Measurements from ENCODE around the gene SYT9. TPM values are rescaled to one million over a fixed set of nuclear protein-coding genes. Genes with fewer than 3 reads are reported as not detected.

The SYT9 gene
- total RNA-seq, 4 donors from 2014 or later: 0.14 to 0.16 TPM; not detected in 2

GRCh38 chr11:7347611-7348431 lies 96.1 kb downstream of the SYT9 start:
- Histone ChIP-seq H3K4me1 (no peaks in the 10 kb centered on the region), H3K36me3 (no peaks in the 10 kb centered on the region), H3K9me3 (no peaks in the 10 kb centered on the region), H3K4me3 (no peak overlapping the region), H3K27me3 (no peaks in the 10 kb centered on the region), H3K27ac (peak overlapping the region in 1 of 4 donors; percentile 1)
- WGBS, 2 donors (ENCODE audit: low coverage in 1 of 2): 52 to 68% methylated on average over 5 to 6 of the region's 6 CpGs
- intact Hi-C loops (cut with DNase I; ENCODE audit: low total_unique reads) (no loop called here), in situ Hi-C loops (cut with MboI; ENCODE audit: low pct_ligation_motif_present in 1 of 4, low pct_unique_long_range_greater_than_20kb in 1 of 4, low sequenced_read_pairs in 3 of 4) (no loop called here)
- no peak for TF ChIP-seq EP300 (IDR thresholded peaks at IDR 0.05; ENCODE audit: low read depth)
- no peak for DNase-seq

GRCh38 chr11:7348432-7349304 lies 97.0 kb downstream of the SYT9 start:
- WGBS, 2 donors (ENCODE audit: low coverage in 1 of 2): 39 to 40% methylated on average over 5 to 8 of the region's 8 CpGs
- no peaks in the 10 kb centered on the region for H3K36me3 ChIP-seq
- no peaks in the 10 kb centered on the region for H3K4me1 ChIP-seq
- no peak overlapping the region for H3K4me3 ChIP-seq
- no peak for DNase-seq
- intact Hi-C loops (cut with DNase I; ENCODE audit: low total_unique reads): no loop called here
- in situ Hi-C loops (cut with MboI; ENCODE audit: low pct_ligation_motif_present in 1 of 4, low pct_unique_long_range_greater_than_20kb in 1 of 4, low sequenced_read_pairs in 3 of 4): no loop called here
- H3K9me3 ChIP-seq: no peaks in the 10 kb centered on the region
- no peaks in the 10 kb centered on the region for H3K27me3 ChIP-seq
- peak overlapping the region in 1 of 4 donors; percentile 41 for H3K27ac ChIP-seq
- TF ChIP-seq POLR2A (IDR thresholded peaks at IDR 0.05): no peak
- no peak for TF ChIP-seq EP300 (IDR thresholded peaks at IDR 0.05; ENCODE audit: low read depth)
- no peak for TF ChIP-seq POLR2AphosphoS5 (IDR thresholded peaks at IDR 0.05)
- TF ChIP-seq CTCF (IDR thresholded peaks at IDR 0.05): no peak

- H3K27ac ChIP-seq: no peak overlapping the region
- H3K9me3 ChIP-seq: no peaks in the 10 kb centered on the region
- in situ Hi-C loops (cut with MboI; ENCODE audit: low pct_ligation_motif_present in 1 of 4, low pct_unique_long_range_greater_than_20kb in 1 of 4, low sequenced_read_pairs in 3 of 4): loop anchor here in 1 of 4 donors (10.0 kb wide), 1 partner anchor 94 kb away; no protein-coding TSS in a partner anchor
- H3K27me3 ChIP-seq: no peaks in the 10 kb centered on the region
- no peaks in the 10 kb centered on the region for H3K36me3 ChIP-seq
- no peak overlapping the region for H3K4me3 ChIP-seq
- no peaks in the 10 kb centered on the region for H3K4me1 ChIP-seq
- intact Hi-C loops (cut with DNase I; ENCODE audit: low total_unique reads): no loop called here
- WGBS, 2 donors (ENCODE audit: low coverage in 1 of 2): 67 to 88% methylated on average over 1 to 5 of the region's 5 CpGs
- no peak for DNase-seq
- TF ChIP-seq CTCF (IDR thresholded peaks at IDR 0.05) (no peak), POLR2A (IDR thresholded peaks at IDR 0.05) (no peak), EP300 (IDR thresholded peaks at IDR 0.05; ENCODE audit: low read depth) (no peak)
These were observed 99.5 kb downstream of the SYT9 start for GRCh38 chr11:7351228-7351627.

- peak; percentile 11 for DNase-seq
- Histone ChIP-seq H3K36me3 (no peaks in the 10 kb centered on the region), H3K4me3 (no peak overlapping the region), H3K27me3 (no peaks in the 10 kb centered on the region), H3K4me1 (no peaks in the 10 kb centered on the region), H3K9me3 (no peaks in the 10 kb centered on the region), H3K27ac (no peak overlapping the region)
- in situ Hi-C loops (cut with MboI; ENCODE audit: low pct_ligation_motif_present in 1 of 4, low pct_unique_long_range_greater_than_20kb in 1 of 4, low sequenced_read_pairs in 3 of 4) (loop anchor here in 1 of 4 donors (10.0 kb wide), 1 partner anchor 92 kb away; no protein-coding TSS in a partner anchor), intact Hi-C loops (cut with DNase I; ENCODE audit: low total_unique reads) (no loop called here)
- TF ChIP-seq POLR2A (IDR thresholded peaks at IDR 0.05) (no peak), CTCF (IDR thresholded peaks at IDR 0.05) (peak; percentile 23 to 52 (median 45))
- 58% methylated on average over 4 of the region's 4 CpGs; no CpG with 5 or more reads in 1 of the 2 donors for WGBS, 2 donors (ENCODE audit: low coverage in 1 of 2)
These were observed 101.4 kb downstream of the SYT9 start for GRCh38 chr11:7353100-7353499.
